HG03521 (cell line): ENCODE measurements around the gene ITGA1.
"Not testable (repeated sequence)": the region's sequence is repeated elsewhere in the genome, so short reads cannot be mapped to it uniquely, and the experiment has no call there.

Experiments
- ATAC-seq: cut with Tn5 transposase; IDR thresholded peaks from one replicate; pipeline ENCODE4 v1.9.1; 2021; ENCODE audit warnings: mild to moderate bottlenecking, moderate library complexity; ENCODE audit not compliant: unreplicated experiment

Gene ITGA1

DNA sequence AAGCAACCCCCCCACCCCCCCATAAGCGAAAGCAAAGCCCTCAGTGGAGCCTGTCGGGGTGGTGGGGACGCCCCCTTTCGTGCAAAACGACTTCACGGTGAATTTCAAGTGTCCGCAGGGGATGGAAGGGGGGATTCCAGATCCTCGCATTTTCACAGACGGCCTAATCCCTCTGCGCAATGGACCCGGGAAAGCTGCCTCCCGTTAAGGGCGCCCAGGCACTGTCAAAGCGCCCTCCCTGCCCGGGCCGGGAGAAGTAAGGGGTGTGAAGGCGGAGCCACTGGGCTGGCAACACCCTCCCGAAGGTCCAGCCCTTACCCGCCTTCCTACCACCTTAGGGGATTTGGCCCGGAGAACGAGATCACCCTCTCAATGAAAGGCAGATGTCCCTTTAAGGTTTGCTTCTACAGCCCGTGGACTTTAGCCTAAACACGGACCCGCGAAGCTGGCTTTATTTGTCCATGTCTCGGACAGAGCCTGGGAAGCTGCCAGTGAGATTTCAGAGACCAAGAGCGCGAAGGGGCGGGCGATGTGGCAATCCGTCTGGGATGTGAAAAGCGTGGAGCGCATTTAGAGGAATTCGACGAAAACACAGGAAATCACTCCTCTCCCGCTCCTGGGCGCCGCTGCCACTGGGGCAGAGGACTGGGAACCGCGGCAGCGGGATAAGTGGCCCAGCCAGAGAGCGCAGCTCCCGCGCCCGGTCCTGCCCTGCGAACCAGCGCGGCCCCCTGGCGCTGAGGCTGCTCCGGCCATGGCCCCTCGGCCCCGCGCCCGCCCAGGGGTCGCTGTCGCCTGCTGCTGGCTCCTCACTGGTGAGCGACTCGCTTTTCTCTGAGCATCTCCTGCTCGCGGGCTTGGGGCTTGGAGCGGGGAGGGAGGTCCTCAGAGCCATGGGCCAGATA is at the start of gene ITGA1, which contains the start of gene PELO:
Gene ITGA1, plus strand, starts transcription at position 317 of the 905 bp plus-strand sequence. Its CDS starts 438 bp downstream, at position 755.
Gene PELO, plus strand, starts transcription at position 317 of the 905 bp plus-strand sequence. CDS start 12,479 bp downstream, outside the sequence.
- ATAC-seq = peak; percentile 60

DNA sequence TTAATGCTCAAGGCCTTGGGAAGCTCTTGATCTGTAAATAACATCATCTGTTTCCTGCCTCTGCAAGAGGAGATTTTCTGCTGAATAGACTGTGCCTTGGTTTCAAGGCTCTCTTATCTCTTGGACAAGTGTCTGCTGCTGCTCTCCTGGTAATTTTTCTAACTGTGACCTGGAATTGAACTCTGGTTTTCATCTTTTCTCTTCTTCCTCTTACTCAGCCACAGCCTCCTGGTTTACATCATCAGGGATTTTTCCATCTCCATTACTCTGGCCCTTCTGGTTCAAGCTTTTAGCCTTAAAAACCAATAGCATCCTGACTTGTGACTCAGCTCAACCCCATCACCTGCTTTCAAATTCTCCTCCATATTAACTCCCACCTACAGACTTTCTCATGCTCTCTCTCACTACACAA is 49.6 kb upstream of the ITGA1 start:
- no peak for ATAC-seq

DNA sequence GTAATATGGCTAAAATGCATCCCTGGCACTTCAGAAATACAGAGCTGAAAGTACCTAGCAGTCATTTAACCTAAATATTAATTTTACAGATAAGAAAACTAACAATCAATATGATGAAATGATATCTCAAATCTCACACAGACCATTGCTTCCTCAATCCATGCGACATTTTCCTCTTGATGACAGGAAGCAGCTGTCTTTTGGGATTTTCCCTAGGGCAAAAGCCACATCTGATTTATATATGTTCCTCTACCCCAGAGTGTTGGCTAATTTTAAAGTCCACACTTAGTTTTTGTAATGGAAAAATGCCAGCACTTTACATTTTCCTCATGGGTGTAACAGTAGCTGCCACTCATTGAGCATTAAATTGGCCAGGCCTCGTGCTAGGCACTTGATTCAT is 47.7 kb upstream of the ITGA1 start:
- ATAC-seq = no peak

DNA sequence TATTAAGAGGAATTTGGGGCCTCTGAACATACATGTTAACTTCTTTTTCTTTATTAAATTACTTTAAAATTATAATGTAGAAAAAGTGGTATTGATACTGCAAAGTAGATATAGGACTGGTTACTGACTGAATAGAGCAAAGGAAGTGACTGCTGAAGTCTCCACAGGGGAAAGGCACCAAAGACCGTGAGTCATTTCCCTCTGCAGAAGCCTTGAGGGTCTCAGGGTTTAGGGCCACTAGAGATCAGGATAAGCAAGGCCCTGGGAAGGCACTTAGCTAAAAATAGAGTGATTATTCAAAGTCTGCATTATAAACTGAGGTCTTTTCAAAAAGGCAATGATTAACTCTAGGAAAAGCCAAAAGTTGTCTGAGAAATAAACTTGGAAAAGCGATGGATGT is 44.7 kb upstream of the ITGA1 start:
- no peak for ATAC-seq

DNA sequence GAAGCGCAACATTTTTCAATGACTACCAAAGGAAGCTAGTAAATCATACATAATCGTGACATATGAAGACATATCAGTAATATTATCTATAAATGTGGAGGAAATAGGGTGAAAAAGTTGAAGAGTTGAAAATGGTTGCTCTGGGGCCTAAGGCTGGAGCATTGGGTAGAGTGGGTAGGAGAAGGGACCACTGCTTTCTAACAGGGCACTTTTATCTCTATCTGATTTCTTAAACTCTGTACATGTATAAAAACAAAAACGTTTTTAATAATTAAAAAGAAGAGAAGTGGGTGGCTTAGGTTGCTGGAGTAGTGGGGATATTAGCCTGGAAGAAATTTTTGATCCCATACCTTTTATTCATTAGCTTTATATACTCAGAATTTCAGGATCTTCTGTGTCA is 44.2 kb upstream of the ITGA1 start:
- no peak for ATAC-seq

DNA sequence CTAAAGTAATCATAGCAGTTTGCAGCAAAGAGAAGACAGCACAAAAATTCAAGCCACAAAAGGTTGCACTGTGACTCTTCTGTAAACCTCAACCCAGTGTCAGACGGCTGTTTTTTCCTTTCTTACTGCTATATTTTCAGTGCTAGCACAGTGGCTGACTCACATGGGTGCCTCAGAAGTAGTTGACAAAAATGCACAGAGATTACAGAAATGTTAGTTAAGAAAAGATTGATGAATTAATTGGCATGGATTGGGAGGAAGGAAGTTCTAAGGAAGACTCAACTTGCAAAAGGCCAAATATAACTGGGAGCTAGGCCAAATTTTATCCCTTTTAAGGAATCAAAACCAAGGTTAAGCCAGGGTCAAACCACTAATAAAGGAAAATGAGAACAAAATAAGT is 43.7 kb upstream of the ITGA1 start:
- ATAC-seq = peak; percentile 77

DNA sequence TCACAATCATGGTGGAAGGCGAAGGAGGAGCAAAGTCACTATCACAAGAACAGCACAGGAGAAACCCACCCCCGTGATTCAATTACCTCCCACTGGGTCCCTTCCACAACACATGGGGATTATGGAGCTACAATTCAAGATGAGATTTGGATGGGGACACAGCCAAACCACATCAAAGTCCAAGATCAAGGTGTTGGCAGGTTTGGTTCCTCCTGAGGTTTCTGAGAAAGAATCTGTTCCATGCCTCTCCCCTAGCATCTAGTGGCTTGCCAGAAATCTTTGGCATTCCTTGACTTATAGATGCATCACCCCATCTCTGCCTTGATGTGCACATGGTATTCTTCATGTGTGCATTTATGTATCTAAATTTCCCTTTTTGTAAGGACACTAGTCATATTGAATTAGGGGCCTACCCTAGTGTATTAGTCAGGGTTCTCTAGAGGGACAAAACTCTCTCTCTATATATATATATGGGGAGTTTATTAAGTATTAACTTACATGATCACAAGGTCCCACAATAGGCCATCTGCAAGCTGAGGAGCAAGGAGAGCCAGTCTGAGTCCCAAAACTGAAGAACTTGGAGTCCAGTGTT is 42.8 kb upstream of the ITGA1 start:
- ATAC-seq = not testable (repeated sequence)

DNA sequence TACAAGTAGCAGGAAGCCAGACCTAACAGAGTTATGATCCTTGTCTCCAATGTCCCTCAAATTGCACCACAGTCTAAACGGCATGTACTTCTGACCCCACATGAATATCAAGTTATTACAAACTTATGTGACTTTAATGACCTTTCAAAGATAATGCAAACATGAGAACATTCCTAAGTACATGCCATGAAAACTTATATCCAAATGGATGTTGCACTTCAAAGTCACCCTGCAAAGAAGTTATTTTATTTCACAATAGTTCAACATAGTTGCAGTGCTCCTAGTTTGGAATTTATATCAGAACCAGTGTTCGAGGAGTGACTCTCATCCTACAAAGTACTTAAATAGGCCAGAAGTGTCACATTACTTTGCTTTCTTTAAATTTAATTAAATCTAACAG is 41.2 kb upstream of the ITGA1 start:
- ATAC-seq = no peak

DNA sequence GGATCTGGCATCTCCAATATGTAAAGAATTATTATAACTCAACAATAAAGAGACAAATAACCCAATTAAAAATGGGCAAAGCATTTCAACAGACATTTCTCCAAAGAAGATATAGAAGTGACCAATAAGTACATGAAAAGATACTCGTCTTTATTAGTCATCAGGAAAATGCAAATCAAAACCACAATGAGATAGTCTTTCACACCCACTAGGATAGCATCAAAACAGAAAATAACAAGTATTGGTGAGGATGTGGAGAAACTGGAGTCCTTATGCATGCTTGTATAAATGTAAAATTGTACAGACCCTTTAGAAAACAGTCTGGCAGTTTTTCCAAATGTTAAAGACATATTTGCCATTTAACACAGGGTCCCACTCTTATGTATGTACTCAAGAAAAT is 39.1 kb upstream of the ITGA1 start:
- no peak for ATAC-seq

DNA sequence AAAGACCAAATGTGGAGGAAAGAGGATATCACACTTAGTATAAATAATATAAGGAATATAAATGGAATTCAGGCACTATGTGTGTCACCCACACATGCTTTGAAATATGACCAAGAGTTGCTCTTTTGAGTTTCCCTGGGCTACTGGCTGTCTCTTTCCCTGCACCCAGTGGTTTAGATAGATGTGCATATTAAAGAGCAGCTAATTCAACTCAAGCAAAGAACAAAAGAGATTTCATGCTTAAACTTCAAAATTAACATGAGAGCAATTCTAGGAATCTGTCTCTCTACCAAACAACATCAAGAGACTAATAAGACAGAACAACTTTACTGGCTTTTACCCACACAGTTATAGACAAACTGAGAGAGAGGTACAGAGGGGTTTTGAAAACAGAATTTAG is 38.0 kb upstream of the ITGA1 start:
- ATAC-seq = no peak

DNA sequence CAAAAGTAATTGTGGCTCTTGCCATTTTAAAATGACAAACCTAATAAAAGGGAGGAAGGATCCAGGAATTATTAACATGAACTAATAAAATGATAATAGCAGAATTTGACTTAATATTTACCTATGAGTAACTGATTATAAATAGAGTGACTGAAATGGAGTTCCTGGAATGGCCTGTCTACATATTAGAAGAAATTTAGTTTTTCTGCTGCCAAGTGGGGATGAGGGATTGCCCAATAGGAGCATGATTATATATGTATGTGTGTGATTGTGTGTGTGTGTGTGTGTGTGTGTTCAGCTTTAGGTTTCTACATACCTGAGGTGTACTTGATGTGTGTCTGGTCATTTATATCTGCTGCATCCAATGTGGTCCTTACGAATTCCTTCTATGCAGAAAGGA is 36.6 kb upstream of the ITGA1 start:
- no peak for ATAC-seq

DNA sequence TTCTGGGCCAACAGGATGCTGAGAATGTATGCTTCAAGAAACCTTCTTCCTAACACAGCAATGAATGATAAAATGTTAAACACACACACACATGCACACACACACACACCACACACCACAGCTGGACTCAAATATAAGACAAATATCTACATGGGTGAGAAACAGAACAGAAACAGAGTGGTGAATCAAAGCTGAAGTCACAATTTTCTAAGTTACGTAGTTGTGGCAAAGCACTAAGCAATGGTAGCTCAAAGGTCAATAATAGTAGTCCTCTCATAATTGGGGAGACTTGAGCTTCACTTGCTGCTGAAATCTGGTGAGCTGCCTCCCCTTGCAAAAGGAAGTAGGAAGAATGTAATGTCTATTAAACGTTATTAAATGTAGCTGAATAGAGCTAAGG is 33.7 kb upstream of the ITGA1 start:
- no peak for ATAC-seq

DNA sequence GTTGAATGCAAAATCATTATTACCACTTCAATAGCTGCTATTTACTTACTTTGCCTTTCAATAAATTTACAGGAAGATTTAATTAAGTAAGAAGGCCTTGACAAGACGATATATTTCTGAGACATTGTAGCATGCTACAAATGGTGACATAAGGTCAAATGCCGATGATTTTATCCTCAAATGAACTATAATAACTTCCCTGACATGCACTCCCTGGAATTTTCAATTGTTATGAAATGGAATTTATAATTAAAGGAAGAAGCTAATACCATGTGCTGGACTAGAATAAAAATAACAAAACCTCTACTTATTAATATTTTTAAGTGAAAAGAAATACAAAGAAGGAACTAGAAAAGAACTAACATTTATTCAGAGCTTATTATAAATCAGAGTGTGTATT is 30.2 kb upstream of the ITGA1 start:
- no peak for ATAC-seq

DNA sequence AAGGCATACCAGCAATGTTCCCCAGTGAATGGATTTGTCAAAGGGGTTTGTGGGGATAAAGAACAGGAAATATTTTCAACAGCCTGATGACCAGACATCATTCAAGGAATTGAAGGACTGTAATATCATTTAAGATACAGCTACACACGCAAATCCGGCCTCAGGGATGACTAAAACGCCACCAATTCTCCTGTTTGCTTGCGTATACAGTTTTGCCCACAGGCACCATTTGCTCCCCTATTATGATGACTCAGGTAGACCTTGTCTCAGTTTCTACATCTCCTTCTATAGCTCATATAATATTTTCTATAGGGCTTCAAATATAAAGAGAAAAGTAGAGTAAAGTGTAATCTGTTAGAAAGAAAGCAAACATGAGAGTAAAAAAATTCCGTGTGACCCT is 29.7 kb upstream of the ITGA1 start:
- no peak for ATAC-seq

DNA sequence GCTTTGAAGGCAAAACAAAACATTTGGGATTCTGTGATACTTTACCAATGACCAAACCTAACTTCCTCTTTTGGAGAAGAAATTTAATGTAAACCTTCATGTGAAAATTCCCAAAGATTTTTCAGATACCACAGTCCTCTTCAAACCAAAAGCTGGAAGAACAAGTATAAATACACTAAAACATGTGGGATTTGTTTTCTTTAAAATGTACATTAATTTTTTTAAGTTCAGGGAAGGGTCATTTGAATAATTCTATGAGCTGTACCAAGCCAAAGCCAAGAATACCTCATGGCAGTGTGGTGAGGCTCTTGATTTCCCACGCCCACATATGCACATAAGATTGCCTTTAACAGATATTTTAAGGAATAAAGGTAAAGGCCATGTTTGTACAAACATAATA is 28.4 kb upstream of the ITGA1 start:
- no peak for ATAC-seq

DNA sequence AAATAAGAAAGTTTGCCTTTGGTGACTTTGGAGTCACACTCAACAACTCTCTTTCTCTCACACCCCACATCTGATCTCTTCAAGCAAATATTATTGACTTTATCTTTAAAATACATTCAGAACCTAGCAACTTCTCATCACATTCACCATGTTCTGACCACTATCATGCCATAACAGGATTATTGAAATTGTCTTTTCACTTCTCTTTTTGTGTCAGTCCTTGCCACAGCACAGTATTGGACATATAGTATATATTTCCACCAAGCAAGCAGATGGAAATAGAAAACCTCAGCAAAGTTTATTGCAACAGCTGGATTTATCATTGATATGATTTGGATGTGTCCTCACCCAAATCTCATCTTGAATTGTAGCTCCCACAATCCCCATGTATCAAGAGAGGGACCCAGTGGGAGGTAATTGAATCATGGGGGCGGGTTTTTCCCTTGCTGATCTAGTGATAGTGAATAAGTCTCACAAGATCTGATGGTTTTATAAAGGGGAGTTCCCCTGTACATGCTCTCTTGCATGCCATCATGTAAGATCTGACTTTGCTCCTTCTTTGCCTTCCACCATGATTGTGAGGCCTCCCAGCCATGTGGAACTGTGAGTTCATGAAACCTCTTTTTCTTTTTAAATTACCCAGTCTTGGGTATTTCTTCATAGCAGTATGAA is 26.9 kb upstream of the ITGA1 start:
- no peak for ATAC-seq

DNA sequence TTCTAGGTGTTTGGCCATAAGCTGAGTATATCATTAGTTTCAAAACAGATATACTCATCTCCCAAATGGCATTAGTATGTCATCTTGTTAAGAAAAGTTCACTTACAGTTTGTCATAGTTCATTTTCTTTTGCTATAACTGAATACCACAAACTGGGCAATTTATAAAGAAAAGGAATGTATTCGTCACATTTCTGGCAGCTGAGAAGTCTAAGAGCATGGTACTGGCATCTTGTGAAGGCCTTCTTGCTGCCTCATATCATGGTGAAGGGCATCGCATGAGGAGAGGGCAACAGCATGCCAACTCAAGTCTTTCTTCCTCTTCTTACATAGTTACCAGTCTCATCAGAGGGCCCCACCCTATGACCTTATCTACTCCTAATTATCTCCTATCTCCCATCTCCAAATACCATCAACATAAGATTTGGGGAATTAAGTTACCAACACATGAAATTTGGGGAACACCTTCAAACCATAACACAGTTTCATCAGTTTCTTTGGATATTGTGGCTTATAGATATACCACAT is 20.4 kb upstream of the ITGA1 start:
- ATAC-seq = no peak

DNA sequence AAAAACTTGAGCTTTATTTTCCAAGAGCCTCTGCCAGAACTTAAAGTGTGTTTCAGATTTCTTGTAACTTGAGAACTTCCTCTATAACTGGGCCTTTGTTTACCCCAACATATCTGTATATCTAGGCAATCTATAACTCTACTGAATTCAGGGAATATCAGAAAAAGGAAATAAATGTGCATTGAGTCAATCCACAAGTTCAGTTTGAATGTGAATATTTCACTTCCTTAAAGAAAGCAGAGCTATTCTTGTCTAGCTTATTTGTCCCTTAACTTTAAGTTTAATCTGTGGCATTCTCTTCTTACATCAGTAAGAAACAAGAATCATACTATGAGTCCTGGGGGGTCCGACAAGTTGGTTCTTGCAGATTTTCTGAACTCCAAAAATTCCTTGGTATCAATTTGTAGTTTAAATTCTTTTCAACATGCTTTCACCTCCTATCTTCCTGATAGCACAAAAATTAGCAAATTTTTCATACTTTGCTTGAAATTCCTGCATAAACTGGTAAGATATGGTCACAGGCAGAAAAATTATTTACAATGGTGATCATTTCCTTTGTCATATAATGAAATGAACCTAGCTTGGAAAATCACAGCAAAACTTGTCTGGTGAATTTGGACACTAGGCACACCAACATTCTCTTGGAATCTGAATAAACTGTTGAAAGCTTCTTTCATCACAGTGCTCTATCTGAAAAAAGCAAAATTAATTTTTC is 19.8 kb upstream of the ITGA1 start:
- no peak for ATAC-seq

DNA sequence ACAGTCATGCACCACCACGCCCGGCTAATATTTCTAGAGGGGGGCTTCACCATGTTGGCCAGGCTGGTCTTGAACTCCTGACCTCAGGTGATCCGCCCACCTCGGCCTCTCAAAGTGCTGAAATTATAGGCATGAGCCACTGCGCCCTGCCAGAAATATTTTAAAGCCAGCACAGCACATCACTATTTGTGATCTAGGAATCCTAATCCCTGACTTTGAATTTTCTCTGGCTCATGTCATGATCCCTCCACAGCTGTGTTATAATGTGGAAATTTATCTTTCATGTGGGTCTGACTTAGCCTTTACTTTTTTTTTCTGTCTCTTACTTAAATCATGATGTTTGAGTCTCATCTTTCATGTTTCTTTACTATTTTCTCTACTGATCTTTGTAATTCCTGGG is 18.7 kb upstream of the ITGA1 start:
- ATAC-seq = no peak

DNA sequence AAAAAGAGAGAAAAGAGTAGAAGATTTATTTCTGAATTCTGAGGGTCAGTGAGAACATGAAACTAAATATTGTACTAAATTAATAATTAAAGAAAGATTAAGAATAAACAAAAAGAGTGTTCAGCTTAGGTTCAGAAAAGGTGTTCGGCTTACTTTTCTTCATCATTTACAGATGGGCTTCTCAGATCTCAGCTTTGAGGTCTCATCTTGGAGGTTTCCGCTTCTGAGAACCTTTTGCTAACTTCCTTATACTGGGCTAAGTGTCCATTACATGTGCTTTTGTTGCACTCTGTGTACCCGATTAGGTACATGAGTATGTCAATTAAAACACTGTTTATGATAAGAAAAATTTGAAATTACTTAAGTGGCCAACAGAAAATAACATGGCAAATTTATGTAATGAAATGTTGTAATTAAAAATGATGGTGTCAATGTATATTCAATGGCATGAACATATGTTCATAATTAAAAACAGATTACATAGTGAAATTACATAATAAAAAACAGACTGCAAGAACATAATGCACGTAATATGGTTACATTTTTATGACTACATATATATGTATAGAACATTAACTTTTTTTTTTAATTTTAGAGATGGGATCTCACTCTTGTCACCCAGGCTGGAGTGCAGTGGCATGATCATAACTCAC is 17.3 kb upstream of the ITGA1 start:
- no peak for ATAC-seq
